NT2/D1 (cell line): ENCODE measurements around the gene SH2B3.

Experiments used
- SUZ12 ChIP-seq: IDR thresholded peaks from 2 replicates; pipeline ENCODE4 v1.6.1; 2011; ENCODE audit not compliant: insufficient read length, insufficient read depth; ENCODE audit errors: extremely low read depth
- YY1 ChIP-seq: IDR thresholded peaks from 2 replicates; pipeline ENCODE4 v1.6.1; 2011; ENCODE audit not compliant: insufficient read length, insufficient read depth
- ZNF274 ChIP-seq: IDR thresholded peaks from 2 replicates; pipeline ENCODE4 v1.6.1; 2011; ENCODE audit warnings: mild to moderate bottlenecking, low read depth, low read length

DNA sequence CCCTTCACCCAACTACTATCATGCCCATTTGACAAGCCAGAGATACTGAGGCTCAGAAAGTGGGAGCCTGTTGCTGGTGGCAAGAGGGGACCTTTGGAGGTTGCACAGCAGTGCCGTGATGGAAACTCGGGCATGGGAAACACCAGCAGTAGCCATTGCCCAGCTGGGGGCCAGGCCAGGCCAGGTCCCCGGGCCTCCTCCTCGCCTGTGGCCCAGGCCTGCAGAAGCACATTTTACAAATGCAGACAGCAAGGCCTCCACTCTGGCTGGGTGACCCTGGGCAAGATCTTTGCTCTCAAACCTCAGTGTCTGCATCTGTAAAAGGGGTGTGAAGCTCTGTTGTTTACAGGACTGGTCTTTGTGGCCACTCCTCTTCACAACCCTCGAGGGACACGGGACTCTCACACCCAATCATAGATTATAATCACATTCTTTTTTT is 4.5 kb upstream of the SH2B3 start:
- TF ChIP-seq YY1 = no peak
- no peak for TF ChIP-seq ZNF274
- TF ChIP-seq SUZ12 = no peak
